ENCODE results near the gene SLC1A3.

DNA sequence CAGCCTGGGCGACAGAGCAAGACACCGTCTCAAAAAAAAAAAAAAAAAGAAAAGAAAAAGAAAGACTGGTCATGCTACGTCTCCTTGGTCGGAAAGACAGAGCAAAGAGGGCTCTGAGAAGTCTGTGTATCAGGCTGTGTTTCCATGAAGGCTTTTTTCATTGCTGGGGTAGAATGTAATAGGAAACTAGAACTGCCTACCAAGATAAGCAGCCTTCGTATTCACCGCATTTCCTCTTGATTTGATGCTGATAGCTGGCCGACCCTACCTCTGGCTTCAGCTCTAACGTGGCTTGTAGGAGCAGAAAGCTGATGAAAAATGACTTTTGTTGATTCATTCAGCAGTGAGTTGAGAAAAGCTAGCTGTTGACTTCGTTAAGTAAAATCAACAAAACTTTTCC, 17.4 kb downstream of the SLC1A3 start:
- TF ChIP-seq CTCF (conservative IDR thresholded peaks at IDR 0.05; ENCODE audit: low read depth, low read length) (no peak), RFX5 (IDR thresholded peaks at IDR 0.05; ENCODE audit: low read depth, low read length) (no peak), RAD21 (IDR thresholded peaks at IDR 0.05; ENCODE audit: low read length) (no peak), POLR2A (IDR thresholded peaks at IDR 0.05; ENCODE audit: low read depth, low read length) (no peak), MXI1 (IDR thresholded peaks at IDR 0.05; ENCODE audit: borderline replicate concordance, low read depth, low read length) (no peak), FOS (IDR thresholded peaks at IDR 0.05; ENCODE audit: low read depth, low read length) (no peak), RCOR1 (IDR thresholded peaks at IDR 0.05; ENCODE audit: insufficient replicate concordance, low read length) (no peak), SMC3 (IDR thresholded peaks at IDR 0.05; ENCODE audit: low read depth, low read length) (no peak), MAFK (IDR thresholded peaks at IDR 0.05; ENCODE audit: low read depth, low read length) (no peak)
- TF ChIP-seq, protein P1, sequence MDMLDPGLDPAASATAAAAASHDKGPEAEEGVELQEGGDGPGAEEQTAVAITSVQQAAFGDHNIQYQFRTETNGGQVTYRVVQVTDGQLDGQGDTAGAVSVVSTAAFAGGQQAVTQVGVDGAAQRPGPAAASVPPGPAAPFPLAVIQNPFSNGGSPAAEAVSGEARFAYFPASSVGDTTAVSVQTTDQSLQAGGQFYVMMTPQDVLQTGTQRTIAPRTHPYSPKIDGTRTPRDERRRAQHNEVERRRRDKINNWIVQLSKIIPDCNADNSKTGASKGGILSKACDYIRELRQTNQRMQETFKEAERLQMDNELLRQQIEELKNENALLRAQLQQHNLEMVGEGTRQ (IDR thresholded peaks at IDR 0.05; ENCODE audit: low read depth, low read length), result no peak
